Caco-2 (cell line): ENCODE data around the gene TEDDM1. TPM values are rescaled to one million over a fixed set of nuclear protein-coding genes. Genes with fewer than 3 reads are reported as not detected.

Experiments used
- BruUV-seq: library from RNA; stranded (reverse); fragments of 400-500 nt; replicated peaks from 2 replicates; lab custom pipeline; 2021; lab: Mats Ljungman, UMichigan
- CTCF ChIA-PET: fragments of 300-600 bp; sonication (Branson Sonifier 250); formaldehyde crosslinking; loops from one replicate; lab custom pipeline; 2022; ENCODE audit warnings: antibody characterized with exemption; lab: Charles Lee
- POLR2A ChIA-PET: fragments of 300-600 bp; sonication (Branson Sonifier 250); formaldehyde crosslinking; loops from one replicate; lab custom pipeline; 2022; ENCODE audit warnings: antibody characterized with exemption; lab: Charles Lee
- DNase-seq, 2 experiments: peaks; one replicate each; pipeline versions ENCODE4 v3.0.0 to v3.0.0-alpha.2; 2020 to 2022
- H3K27me3 ChIP-seq: replicated peaks from 2 replicates; pipeline ENCODE4 v1.6.0; 2011; ENCODE audit warnings: low read length; ENCODE audit not compliant: control insufficient read depth, insufficient read depth
- H3K36me3 ChIP-seq: 2 replicates; pipeline ENCODE4 v1.5.1; 2011; ENCODE audit warnings: low read length; ENCODE audit not compliant: control insufficient read depth, insufficient read depth
- H3K4me1 ChIP-seq: fragments of 250-450 bp; sonication (Bioruptor Pico); 2 replicates; pipeline ENCODE4 v1.5.1; 2020; ENCODE audit warnings: mild to moderate bottlenecking
- H3K4me3 ChIP-seq: 2 replicates; pipeline ENCODE4 v1.5.1; 2011; ENCODE audit warnings: low read depth, mild to moderate bottlenecking, control low read depth, low read length
- H3K9me3 ChIP-seq: fragments of 250-450 bp; sonication (Bioruptor Pico); 2 replicates; pipeline ENCODE4 v1.5.1; 2020; ENCODE audit warnings: mild to moderate bottlenecking, moderate library complexity
- H3K27ac Mint-ChIP-seq: one replicate; pipeline ENCODE4 v1.8.0; 2022; ENCODE audit warnings: mixed read lengths; ENCODE audit not compliant: unreplicated experiment
- H3K27me3 Mint-ChIP-seq: one replicate; pipeline ENCODE4 v1.8.0; 2022; ENCODE audit warnings: mixed read lengths; ENCODE audit not compliant: insufficient read depth, unreplicated experiment
- H3K36me3 Mint-ChIP-seq: one replicate; pipeline ENCODE4 v1.8.0; 2022; ENCODE audit warnings: mild to moderate bottlenecking, mixed read lengths; ENCODE audit not compliant: insufficient read depth, unreplicated experiment
- H3K4me1 Mint-ChIP-seq: one replicate; pipeline ENCODE4 v1.8.0; 2022; ENCODE audit warnings: low read depth, mixed read lengths; ENCODE audit not compliant: unreplicated experiment
- H3K4me3 Mint-ChIP-seq: one replicate; pipeline ENCODE4 v1.8.0; 2022; ENCODE audit warnings: mild to moderate bottlenecking, moderate library complexity, mixed read lengths; ENCODE audit not compliant: unreplicated experiment
- H3K9me3 Mint-ChIP-seq: one replicate; pipeline ENCODE4 v1.8.0; 2022; ENCODE audit warnings: mixed read lengths; ENCODE audit not compliant: unreplicated experiment
- intact Hi-C: fragments of 100-400 bp; cut with micrococcal nuclease; formaldehyde crosslinking; loops from one replicate; pipeline ENCODE4 v1.10.0; 2022; ENCODE audit not compliant: unreplicated experiment
- total RNA-seq: library from RNA; stranded (reverse); gene quantifications from 2 replicates; pipeline ENCODE4 v1.2.3, GENCODE V29; 2022
- TF ChIP-seq, protein P1 (sequence below), 2 experiments: fragments of 200-600 bp in 1 of 2; IDR thresholded peaks; 1 replicate in 1 of 2; 2 replicates in 1 of 2; pipeline versions ENCODE4 v1.5.1 to v1.8.0; 2011 to 2022; ENCODE audit warnings: antibody characterized with exemption in 1 of 2, control low read depth in 1 of 2, inconsistent platforms in 1 of 2, low read depth in 1 of 2, low read length in 1 of 2, mild to moderate bottlenecking in 1 of 2, moderate library complexity in 1 of 2; ENCODE audit not compliant: insufficient read depth in 1 of 2, severe bottlenecking in 1 of 2, unreplicated experiment in 1 of 2

TEDDM1 gene
- total RNA-seq, 1 experiment from 2014 or later = not detected

DNA sequence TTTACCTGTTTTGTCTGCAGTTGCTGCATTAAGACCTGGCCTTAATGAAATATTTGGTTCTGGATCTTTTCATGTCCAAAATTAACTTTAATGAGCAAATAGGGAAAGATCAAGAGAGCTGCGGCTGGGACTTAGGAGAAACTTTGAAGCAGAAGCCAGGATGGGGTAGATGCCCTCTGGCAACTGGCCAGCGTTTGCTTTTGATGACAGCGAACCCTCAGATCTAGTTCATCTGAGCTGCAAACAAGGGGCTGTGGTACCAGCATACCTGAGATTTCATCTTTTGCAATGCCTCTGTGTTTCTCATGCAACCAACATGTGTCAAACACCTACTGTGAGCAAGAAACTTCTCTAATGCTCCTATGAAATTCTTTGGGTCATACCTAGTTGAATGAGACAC, 13.0 kb upstream of the TEDDM1 start:
- no peaks in the 10 kb centered on the region for H3K36me3 ChIP-seq
- Mint-ChIP-seq H3K9me3 (no peaks in the 10 kb centered on the region), H3K36me3 (no peaks in the 10 kb centered on the region), H3K4me3 (no peak overlapping the region), H3K4me1 (no peaks in the 10 kb centered on the region), H3K27me3 (peaks cover 8% of the 10 kb centered on the region), H3K27ac (no peak overlapping the region)
- no TSS peak for BruUV-seq
- H3K27me3 ChIP-seq = no peaks in the 10 kb centered on the region
- H3K4me1 ChIP-seq = no peaks in the 10 kb centered on the region
- DNase-seq = no peak
- no peaks in the 10 kb centered on the region for H3K9me3 ChIP-seq
- H3K4me3 ChIP-seq = no peak overlapping the region
- ChIA-PET POLR2A (no interaction called here), CTCF (no interaction called here)
- intact Hi-C loops = no loop called here
- TF ChIP-seq, protein P1, sequence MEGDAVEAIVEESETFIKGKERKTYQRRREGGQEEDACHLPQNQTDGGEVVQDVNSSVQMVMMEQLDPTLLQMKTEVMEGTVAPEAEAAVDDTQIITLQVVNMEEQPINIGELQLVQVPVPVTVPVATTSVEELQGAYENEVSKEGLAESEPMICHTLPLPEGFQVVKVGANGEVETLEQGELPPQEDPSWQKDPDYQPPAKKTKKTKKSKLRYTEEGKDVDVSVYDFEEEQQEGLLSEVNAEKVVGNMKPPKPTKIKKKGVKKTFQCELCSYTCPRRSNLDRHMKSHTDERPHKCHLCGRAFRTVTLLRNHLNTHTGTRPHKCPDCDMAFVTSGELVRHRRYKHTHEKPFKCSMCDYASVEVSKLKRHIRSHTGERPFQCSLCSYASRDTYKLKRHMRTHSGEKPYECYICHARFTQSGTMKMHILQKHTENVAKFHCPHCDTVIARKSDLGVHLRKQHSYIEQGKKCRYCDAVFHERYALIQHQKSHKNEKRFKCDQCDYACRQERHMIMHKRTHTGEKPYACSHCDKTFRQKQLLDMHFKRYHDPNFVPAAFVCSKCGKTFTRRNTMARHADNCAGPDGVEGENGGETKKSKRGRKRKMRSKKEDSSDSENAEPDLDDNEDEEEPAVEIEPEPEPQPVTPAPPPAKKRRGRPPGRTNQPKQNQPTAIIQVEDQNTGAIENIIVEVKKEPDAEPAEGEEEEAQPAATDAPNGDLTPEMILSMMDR (IDR thresholded peaks at IDR 0.05; ENCODE audit: insufficient read depth in 1 of 2, low read depth in 1 of 2, low read length in 1 of 2, severe bottlenecking in 1 of 2, unreplicated experiment in 1 of 2) = no peak

DNA sequence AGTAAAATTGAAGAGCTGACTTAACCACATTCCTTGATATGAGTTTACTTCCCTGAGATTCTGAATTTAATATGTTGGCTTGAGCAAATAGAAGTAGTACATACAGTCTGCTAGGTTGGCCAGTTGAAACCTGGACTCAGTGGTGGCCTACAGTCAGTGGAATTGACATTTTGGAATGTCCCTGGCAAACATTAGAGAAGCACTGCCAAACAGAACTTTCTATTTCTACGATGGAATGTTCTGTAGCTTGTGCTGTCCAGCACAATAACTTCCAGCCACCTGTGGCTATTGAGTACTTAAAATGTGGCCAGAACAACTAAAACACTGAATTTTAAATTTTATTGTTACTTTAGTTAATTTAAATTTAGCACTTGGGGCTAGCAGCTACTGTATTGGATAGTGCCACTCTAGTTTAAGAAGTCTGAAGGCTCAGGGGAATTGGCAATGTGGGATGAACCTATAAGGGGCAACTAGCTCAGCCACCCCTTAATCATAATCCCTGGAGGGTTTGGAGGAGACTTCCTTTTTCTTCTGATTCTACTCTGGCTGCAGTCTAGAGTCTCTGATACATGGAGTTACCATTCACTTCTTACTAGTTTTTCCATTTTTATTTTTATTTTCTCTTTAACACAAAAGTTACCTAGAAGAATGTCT, 10.3 kb upstream of the TEDDM1 start:
- POLR2A ChIA-PET = no interaction called here
- intact Hi-C loops = no loop called here
- TF ChIP-seq, protein P1 (IDR thresholded peaks at IDR 0.05; ENCODE audit: insufficient read depth in 1 of 2, low read depth in 1 of 2, low read length in 1 of 2, severe bottlenecking in 1 of 2, unreplicated experiment in 1 of 2) = no peak
- no peaks in the 10 kb centered on the region for H3K36me3 Mint-ChIP-seq
- no TSS peak for BruUV-seq
- no peaks in the 10 kb centered on the region for H3K27me3 ChIP-seq
- no peak overlapping the region for H3K27ac Mint-ChIP-seq
- peaks cover 7% of the 10 kb centered on the region; the same call in 1 of the 2 replicates for H3K9me3 ChIP-seq
- no peaks in the 10 kb centered on the region for H3K4me1 ChIP-seq
- no peaks in the 10 kb centered on the region for H3K4me1 Mint-ChIP-seq
- H3K4me3 Mint-ChIP-seq = no peak overlapping the region
- H3K9me3 Mint-ChIP-seq = peaks cover 2% of the 10 kb centered on the region
- no peak overlapping the region for H3K4me3 ChIP-seq
- no peak for DNase-seq
- CTCF ChIA-PET = interaction anchor here (0.6 kb wide), 1 partner anchor 268 kb away, joined by 3 read pairs; no protein-coding TSS in a partner anchor
- peaks cover 1% of the 10 kb centered on the region for H3K27me3 Mint-ChIP-seq
- H3K36me3 ChIP-seq = no peaks in the 10 kb centered on the region

DNA sequence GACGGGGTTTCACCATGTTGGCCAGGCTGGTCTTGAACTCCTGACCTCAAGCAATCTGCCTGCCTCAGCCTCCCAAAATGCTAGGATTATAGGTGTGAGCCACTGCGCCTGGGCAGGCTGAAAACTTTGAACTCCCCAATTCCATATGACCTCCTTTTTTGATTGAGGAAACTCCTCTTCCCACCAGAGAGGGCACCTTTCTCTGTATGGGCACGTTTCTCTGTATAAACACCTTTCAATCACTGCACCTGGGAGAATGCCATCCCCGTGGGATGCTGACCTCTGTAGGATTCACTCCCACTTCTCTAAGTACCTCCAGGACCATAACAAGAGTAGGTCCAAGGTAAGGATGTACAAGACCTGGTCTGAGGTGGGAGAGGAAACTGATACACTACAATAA, 9.7 kb upstream of the TEDDM1 start:
- no peaks in the 10 kb centered on the region for H3K4me1 ChIP-seq
- H3K27me3 Mint-ChIP-seq = no peaks in the 10 kb centered on the region
- CTCF ChIA-PET = no interaction called here
- no peak overlapping the region for H3K27ac Mint-ChIP-seq
- POLR2A ChIA-PET = no interaction called here
- TF ChIP-seq, protein P1 (IDR thresholded peaks at IDR 0.05; ENCODE audit: insufficient read depth in 1 of 2, low read depth in 1 of 2, low read length in 1 of 2, severe bottlenecking in 1 of 2, unreplicated experiment in 1 of 2) = no peak
- no peaks in the 10 kb centered on the region for H3K27me3 ChIP-seq
- peaks cover 12% of the 10 kb centered on the region; the same call in 1 of the 2 replicates for H3K9me3 ChIP-seq
- no peak overlapping the region for H3K4me3 Mint-ChIP-seq
- intact Hi-C loops = no loop called here
- no peaks in the 10 kb centered on the region for H3K4me1 Mint-ChIP-seq
- DNase-seq = no peak
- BruUV-seq = no TSS peak
- peaks cover 8% of the 10 kb centered on the region for H3K9me3 Mint-ChIP-seq
- H3K4me3 ChIP-seq = no peak overlapping the region
- H3K36me3 ChIP-seq = no peaks in the 10 kb centered on the region
- H3K36me3 Mint-ChIP-seq = no peaks in the 10 kb centered on the region
